Measurements from ENCODE around the gene MAP2K3.
"Not testable (repeated sequence)": the region's sequence is repeated elsewhere in the genome, so short reads cannot be mapped to it uniquely, and the experiment has no call there.

DNA sequence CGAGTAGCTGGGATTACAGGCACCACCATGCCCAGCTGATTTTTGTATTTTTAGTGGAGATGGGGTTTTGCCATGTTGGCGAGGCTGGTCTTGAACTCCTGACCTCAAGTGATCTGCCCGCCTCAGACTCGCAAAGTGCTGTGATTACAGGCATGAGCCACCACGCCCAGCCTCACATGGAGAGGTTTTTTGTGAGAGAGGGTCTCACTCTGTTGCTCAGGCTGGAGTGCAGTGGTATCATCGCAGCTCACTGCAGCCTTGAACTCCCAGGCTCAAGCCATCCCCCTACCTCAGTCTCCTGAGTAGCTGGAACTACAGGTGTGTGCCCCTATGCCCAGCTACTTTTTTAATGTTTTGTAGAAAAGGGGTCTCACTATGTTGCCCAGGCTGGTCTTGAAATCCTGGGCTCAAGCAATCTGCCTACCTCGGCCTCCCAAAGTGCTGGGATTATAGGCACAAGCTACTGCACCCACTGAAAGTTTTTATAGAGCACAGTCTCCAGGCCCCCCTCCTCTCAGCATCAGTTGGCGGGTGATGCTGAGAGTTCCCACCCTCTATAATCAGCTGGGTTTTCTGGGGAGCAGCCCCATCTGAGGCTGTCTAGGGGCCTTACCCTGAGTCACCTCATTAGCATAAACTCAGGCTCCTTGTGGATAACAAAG, 22.2 kb downstream of the MAP2K3 start:
- not testable (repeated sequence) for TF ChIP-seq POLR2AphosphoS5 (IDR thresholded peaks at IDR 0.05; ENCODE audit: borderline replicate concordance, low read depth, low read length); EZH2 (IDR thresholded peaks at IDR 0.05)
